GM21529 (cell line): ENCODE results near the gene LAMC3.
"Not testable (repeated sequence)": the region's sequence is repeated elsewhere in the genome, so short reads cannot be mapped to it uniquely, and the experiment has no call there.

Source experiments
- ATAC-seq: cut with Tn5 transposase; IDR thresholded peaks from one replicate; pipeline ENCODE4 v1.9.1; 2021; ENCODE audit not compliant: unreplicated experiment

The LAMC3 gene

GRCh38 chr9:130991778-130992681, 16.9 kb upstream of the LAMC3 start:
- no peak for ATAC-seq

- no peak for ATAC-seq
These were observed 16.3 kb upstream of the LAMC3 start for GRCh38 chr9:130992682-130993032.

GRCh38 chr9:130993303-130994030, 15.5 kb upstream of the LAMC3 start:
- ATAC-seq, result no peak

GRCh38 chr9:130994135-130995085, 14.6 kb upstream of the LAMC3 start:
- ATAC-seq, result no peak

GRCh38 chr9:130995086-130996011, 13.6 kb upstream of the LAMC3 start:
- no peak for ATAC-seq

GRCh38 chr9:130996205-130996604, 12.8 kb upstream of the LAMC3 start:
- ATAC-seq, result no peak

- ATAC-seq, result no peak
These were observed 12.1 kb upstream of the LAMC3 start for GRCh38 chr9:130996676-130997394.

- no peak for ATAC-seq
These were observed 11.6 kb upstream of the LAMC3 start for GRCh38 chr9:130997395-130997684.

- ATAC-seq, result no peak
These were observed 10.9 kb upstream of the LAMC3 start for GRCh38 chr9:130997925-130998596.

- no peak for ATAC-seq
These were observed 10.3 kb upstream of the LAMC3 start for GRCh38 chr9:130998597-130999244.

GRCh38 chr9:130999245-130999623, 9.7 kb upstream of the LAMC3 start:
- no peak for ATAC-seq

- ATAC-seq, result not testable (repeated sequence)
These were observed 8.4 kb upstream of the LAMC3 start for GRCh38 chr9:131000526-131000925.

- ATAC-seq, result no peak
These were observed 8.0 kb upstream of the LAMC3 start for GRCh38 chr9:131001021-131001420.

- no peak for ATAC-seq
These were observed 7.0 kb upstream of the LAMC3 start for GRCh38 chr9:131001990-131002389.

GRCh38 chr9:131006601-131007000, 2.4 kb upstream of the LAMC3 start:
- ATAC-seq, result no peak

- no peak for ATAC-seq
These were observed 888 bp upstream of the LAMC3 start for GRCh38 chr9:131008086-131008485.

- no peak for ATAC-seq
These were observed 438 bp upstream of the LAMC3 start for GRCh38 chr9:131008563-131008908.

GRCh38 chr9:131010482-131011273, 1.7 kb downstream of the LAMC3 start:
- ATAC-seq, result no peak
